Natural killer cell (primary cell): ENCODE measurements around the gene PSMD4. TPM values are rescaled to one million over a fixed set of nuclear protein-coding genes. Genes with fewer than 3 reads are reported as not detected.
A peak's percentile ranks its signal among the peaks of the same experiment; 100 is the strongest.

ENCODE experiments used
- ATAC-seq, 3 donors: fragments of 150-1000 bp in 2 of 3; fragments of 200-7000 bp in 1 of 3; cut with Tn5 transposase; 1 replicate in 1 of 3; 2 replicates in 2 of 3; pipeline ENCODE4 v1.10.0; 2021; ENCODE audit warnings: mild to moderate bottlenecking in 2 of 3, moderate library complexity in 2 of 3
- DNase-seq, 2 donors: peaks; one replicate each; pipeline versions ENCODE4 v3.0.0 to v3.0.0-alpha.2; 2013 to 2021; ENCODE audit warnings: mixed read lengths in 1 of 2
- H3K27ac ChIP-seq: one replicate; pipeline ENCODE4 v1.5.1; 2013; ENCODE audit warnings: mild to moderate bottlenecking, low read length
- H3K27me3 ChIP-seq: one replicate; pipeline ENCODE4 v1.6.1; 2013; ENCODE audit warnings: low read length; ENCODE audit not compliant: control insufficient read depth, insufficient read depth
- H3K36me3 ChIP-seq: one replicate; pipeline ENCODE4 v1.6.1; 2013; ENCODE audit warnings: low read length; ENCODE audit not compliant: control insufficient read depth, insufficient read depth
- H3K4me1 ChIP-seq: one replicate; pipeline ENCODE4 v1.6.1; 2013; ENCODE audit warnings: low read length; ENCODE audit not compliant: control insufficient read depth, insufficient read depth
- H3K4me3 ChIP-seq: one replicate; pipeline ENCODE4 v1.5.1; 2013; ENCODE audit warnings: low read length
- H3K9me3 ChIP-seq: one replicate; pipeline ENCODE4 v1.6.1; 2013; ENCODE audit warnings: low read length; ENCODE audit not compliant: control insufficient read depth, insufficient read depth
- H3K27ac Mint-ChIP-seq, 2 donors: one replicate each; pipeline ENCODE4 v1.8.0; 2022; ENCODE audit warnings: mild to moderate bottlenecking in 2 of 2, mixed read lengths in 2 of 2, moderate library complexity in 1 of 2
- H3K27me3 Mint-ChIP-seq, 2 donors: one replicate each; pipeline ENCODE4 v1.8.0; 2022; ENCODE audit warnings: low read depth in 2 of 2, mixed read lengths in 2 of 2
- H3K36me3 Mint-ChIP-seq: one replicate; pipeline ENCODE4 v1.8.0; 2022; ENCODE audit warnings: mixed read lengths
- H3K4me1 Mint-ChIP-seq, 2 donors: one replicate each; pipeline ENCODE4 v1.8.0; 2022; ENCODE audit warnings: mixed read lengths in 2 of 2
- H3K4me3 Mint-ChIP-seq: one replicate; pipeline ENCODE4 v1.8.0; 2022; ENCODE audit warnings: mild to moderate bottlenecking, moderate library complexity, mixed read lengths
- H3K9me3 Mint-ChIP-seq, 2 donors: one replicate each; pipeline ENCODE4 v1.8.0; 2022; ENCODE audit warnings: mixed read lengths in 2 of 2
- WGBS: methylation state at CpG from one replicate; pipeline ENCODE4 v1.1.7; 2013; ENCODE audit warnings: missing lambda C conversion rate; ENCODE audit not compliant: insufficient coverage; 5-methylcytosine and 5-hydroxymethylcytosine counted together
- intact Hi-C: fragments of 100-400 bp; cut with micrococcal nuclease; formaldehyde crosslinking; loops from one replicate; pipeline ENCODE4 v1.14.2; 2022
- total RNA-seq, 4 donors: library from RNA; stranded (reverse); fragments of 120-200 nt in 1 of 4; gene quantifications; one replicate each; pipeline versions ENCODE4 v1.2.3 to v1.2.4, GENCODE V29; 2013 to 2022
- TF ChIP-seq, protein P1 (sequence below): fragments of 200-600 bp; IDR thresholded peaks from one replicate; pipeline ENCODE4 v1.8.0; 2022; ENCODE audit warnings: antibody characterized with exemption

The PSMD4 gene
- total RNA-seq, 3 donors from 2014 or later (not counting 1 experiment from before 2014, with no cell fraction given): 94.2 to 101 (median 99.3) TPM

DNA sequence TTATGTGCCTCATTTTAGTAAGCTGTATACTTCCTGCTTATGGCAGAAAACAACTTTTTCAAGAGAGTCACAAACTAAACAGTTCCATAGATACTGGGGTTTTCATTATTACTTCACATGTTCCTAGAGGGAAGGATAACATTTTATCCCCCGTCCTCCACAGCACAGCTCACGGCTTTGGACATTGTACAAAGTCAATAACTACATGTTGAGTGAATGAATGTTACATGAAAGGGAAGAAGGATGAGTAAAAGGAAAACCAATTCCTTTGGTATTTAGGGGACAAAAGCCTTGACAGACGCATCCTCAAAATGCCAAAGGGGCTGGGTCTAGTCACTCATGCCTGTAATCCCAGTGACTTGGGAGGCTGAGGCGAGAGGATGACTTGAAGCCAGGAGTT lies 57.9 kb downstream of the PSMD4 start:
- Histone ChIP-seq H3K36me3 (peaks cover 82% of the 10 kb centered on the region), H3K9me3 (no peaks in the 10 kb centered on the region), H3K4me3 (no peak overlapping the region), H3K4me1 (no peaks in the 10 kb centered on the region), H3K27ac (no peak overlapping the region), H3K27me3 (no peaks in the 10 kb centered on the region)
- Mint-ChIP-seq H3K4me3 (no peak overlapping the region), H3K27ac (peak overlapping the region in 1 of 2 donors; percentile 58), H3K27me3 (no peaks in the 10 kb centered on the region), H3K36me3 (no peaks in the 10 kb centered on the region), H3K4me1 (peaks cover 31 to 41% of the 10 kb centered on the region in 2 donors), H3K9me3 (no peaks in the 10 kb centered on the region)
- intact Hi-C loops: no loop called here
- TF ChIP-seq, protein P1, sequence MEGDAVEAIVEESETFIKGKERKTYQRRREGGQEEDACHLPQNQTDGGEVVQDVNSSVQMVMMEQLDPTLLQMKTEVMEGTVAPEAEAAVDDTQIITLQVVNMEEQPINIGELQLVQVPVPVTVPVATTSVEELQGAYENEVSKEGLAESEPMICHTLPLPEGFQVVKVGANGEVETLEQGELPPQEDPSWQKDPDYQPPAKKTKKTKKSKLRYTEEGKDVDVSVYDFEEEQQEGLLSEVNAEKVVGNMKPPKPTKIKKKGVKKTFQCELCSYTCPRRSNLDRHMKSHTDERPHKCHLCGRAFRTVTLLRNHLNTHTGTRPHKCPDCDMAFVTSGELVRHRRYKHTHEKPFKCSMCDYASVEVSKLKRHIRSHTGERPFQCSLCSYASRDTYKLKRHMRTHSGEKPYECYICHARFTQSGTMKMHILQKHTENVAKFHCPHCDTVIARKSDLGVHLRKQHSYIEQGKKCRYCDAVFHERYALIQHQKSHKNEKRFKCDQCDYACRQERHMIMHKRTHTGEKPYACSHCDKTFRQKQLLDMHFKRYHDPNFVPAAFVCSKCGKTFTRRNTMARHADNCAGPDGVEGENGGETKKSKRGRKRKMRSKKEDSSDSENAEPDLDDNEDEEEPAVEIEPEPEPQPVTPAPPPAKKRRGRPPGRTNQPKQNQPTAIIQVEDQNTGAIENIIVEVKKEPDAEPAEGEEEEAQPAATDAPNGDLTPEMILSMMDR: no peak
- DNase-seq: no peak
- ATAC-seq: no peak
- WGBS: 100% methylated on average over 3 of the region's 4 CpGs

- TF ChIP-seq, protein P1: no peak
- DNase-seq: no peak
- Histone ChIP-seq H3K27me3 (no peaks in the 10 kb centered on the region), H3K9me3 (no peaks in the 10 kb centered on the region), H3K4me1 (no peaks in the 10 kb centered on the region), H3K27ac (no peak overlapping the region), H3K4me3 (no peak overlapping the region), H3K36me3 (peaks cover 80% of the 10 kb centered on the region)
- no peak overlapping the region for H3K4me3 Mint-ChIP-seq
- no peaks in the 10 kb centered on the region for H3K9me3 Mint-ChIP-seq
- no peaks in the 10 kb centered on the region for H3K36me3 Mint-ChIP-seq
- ATAC-seq: no peak
- H3K27ac Mint-ChIP-seq: peak overlapping the region in 1 of 2 donors; percentile 27
- intact Hi-C loops: no loop called here
- peaks cover 31 to 45% of the 10 kb centered on the region in 2 donors for H3K4me1 Mint-ChIP-seq
- no peaks in the 10 kb centered on the region for H3K27me3 Mint-ChIP-seq
- 93% methylated on average over 8 of the region's 8 CpGs for WGBS
Observed at GRCh38 chr1:151312826-151313225, 58.3 kb downstream of the PSMD4 start.

- Histone ChIP-seq H3K4me3 (no peak overlapping the region), H3K27me3 (no peaks in the 10 kb centered on the region), H3K4me1 (no peaks in the 10 kb centered on the region), H3K9me3 (no peaks in the 10 kb centered on the region), H3K36me3 (peaks cover 73% of the 10 kb centered on the region), H3K27ac (no peak overlapping the region)
- Mint-ChIP-seq H3K4me3 (no peak overlapping the region), H3K36me3 (no peaks in the 10 kb centered on the region), H3K27ac (peak overlapping the region in 1 of 2 donors; percentile 27), H3K9me3 (no peaks in the 10 kb centered on the region), H3K4me1 (peaks cover 31 to 46% of the 10 kb centered on the region in 2 donors), H3K27me3 (no peaks in the 10 kb centered on the region)
- no peak for ATAC-seq
- DNase-seq: no peak
- WGBS: 98% methylated on average over 2 of the region's 2 CpGs
- intact Hi-C loops: no loop called here
- TF ChIP-seq, protein P1: no peak
Observed at GRCh38 chr1:151313501-151313900, 59.0 kb downstream of the PSMD4 start.
